ENCODE data around the gene ID4.

The ID4 gene

DNA sequence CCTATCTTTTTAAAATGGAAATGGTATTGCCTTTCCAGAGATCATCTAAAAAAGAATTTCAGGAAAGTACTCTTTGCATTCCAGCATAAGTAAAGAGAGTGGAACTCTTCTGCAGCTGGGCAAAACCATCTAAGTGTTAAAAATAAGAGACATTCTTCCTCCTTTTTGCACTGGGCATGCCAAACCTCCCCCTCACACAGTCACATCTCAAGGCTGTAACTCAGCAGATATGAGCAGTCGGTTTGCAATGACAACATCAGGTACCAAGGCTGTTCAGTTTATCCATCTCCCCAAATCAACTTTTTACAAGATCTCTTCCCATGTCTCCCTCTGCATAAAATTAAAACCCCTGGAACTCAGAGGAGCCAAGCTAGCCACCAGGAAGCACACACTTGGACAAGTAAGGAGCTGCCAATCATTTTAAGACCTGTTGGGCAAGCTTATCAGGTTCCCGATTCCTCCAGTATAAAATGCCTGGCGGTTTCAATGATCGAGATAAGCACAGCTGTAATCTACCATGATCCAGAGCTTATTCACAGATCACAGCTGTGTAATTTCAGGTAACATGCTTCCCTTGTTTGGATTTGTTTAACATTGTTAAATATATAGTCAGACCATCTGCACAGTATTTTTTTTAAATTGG is 23.2 kb downstream of the ID4 start:
- no peak overlapping the region for H3K4me3 ChIP-seq (ENCODE audit: low read depth, low read length)
- no peak overlapping the region for H3K9ac ChIP-seq
- peak overlapping the region; percentile 43 for H3K4me2 ChIP-seq (ENCODE audit: low read length)
- no peak overlapping the region for H2AFZ ChIP-seq
- no peaks in the 10 kb centered on the region for H3K27me3 ChIP-seq (ENCODE audit: control insufficient read depth, insufficient read depth, low read length)
- H3K4me1 ChIP-seq: peaks cover 26% of the 10 kb centered on the region
- no peaks in the 10 kb centered on the region for H3K9me3 ChIP-seq (ENCODE audit: control insufficient read depth, low read length)
- H3K27ac ChIP-seq: no peak overlapping the region
- no peaks in the 10 kb centered on the region for H3K36me3 ChIP-seq (ENCODE audit: control insufficient read depth, insufficient read depth, low read length)
- TF ChIP-seq, protein P1, sequence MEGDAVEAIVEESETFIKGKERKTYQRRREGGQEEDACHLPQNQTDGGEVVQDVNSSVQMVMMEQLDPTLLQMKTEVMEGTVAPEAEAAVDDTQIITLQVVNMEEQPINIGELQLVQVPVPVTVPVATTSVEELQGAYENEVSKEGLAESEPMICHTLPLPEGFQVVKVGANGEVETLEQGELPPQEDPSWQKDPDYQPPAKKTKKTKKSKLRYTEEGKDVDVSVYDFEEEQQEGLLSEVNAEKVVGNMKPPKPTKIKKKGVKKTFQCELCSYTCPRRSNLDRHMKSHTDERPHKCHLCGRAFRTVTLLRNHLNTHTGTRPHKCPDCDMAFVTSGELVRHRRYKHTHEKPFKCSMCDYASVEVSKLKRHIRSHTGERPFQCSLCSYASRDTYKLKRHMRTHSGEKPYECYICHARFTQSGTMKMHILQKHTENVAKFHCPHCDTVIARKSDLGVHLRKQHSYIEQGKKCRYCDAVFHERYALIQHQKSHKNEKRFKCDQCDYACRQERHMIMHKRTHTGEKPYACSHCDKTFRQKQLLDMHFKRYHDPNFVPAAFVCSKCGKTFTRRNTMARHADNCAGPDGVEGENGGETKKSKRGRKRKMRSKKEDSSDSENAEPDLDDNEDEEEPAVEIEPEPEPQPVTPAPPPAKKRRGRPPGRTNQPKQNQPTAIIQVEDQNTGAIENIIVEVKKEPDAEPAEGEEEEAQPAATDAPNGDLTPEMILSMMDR (IDR thresholded peaks at IDR 0.05): no peak
- H3K79me2 ChIP-seq: no peaks in the 10 kb centered on the region

DNA sequence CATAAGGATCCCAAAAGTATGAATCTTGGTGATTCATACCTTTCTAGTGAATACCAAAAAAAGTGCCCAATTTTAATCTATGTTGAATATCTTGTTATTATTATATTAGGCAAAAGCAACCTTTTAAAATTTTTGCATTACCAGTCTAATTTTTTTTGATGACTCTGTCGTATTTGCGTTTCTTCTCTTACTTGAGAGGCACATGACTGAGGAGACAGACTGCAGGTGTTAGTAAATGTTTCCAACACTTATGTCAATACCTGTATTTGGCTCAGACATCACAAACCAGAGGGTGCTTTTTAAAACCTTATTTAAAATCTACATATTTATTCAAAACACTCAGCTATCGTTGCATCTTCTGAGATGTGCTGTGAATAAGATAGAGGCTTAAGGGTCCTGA is 27.1 kb downstream of the ID4 start:
- Histone ChIP-seq H3K4me1 (peaks cover 9% of the 10 kb centered on the region), H3K4me2 (ENCODE audit: low read length) (no peak overlapping the region), H3K27ac (no peak overlapping the region), H3K9ac (no peak overlapping the region), H2AFZ (no peak overlapping the region), H3K79me2 (no peaks in the 10 kb centered on the region), H3K4me3 (ENCODE audit: low read depth, low read length) (no peak overlapping the region), H3K27me3 (ENCODE audit: control insufficient read depth, insufficient read depth, low read length) (no peaks in the 10 kb centered on the region), H3K9me3 (ENCODE audit: control insufficient read depth, low read length) (no peaks in the 10 kb centered on the region), H3K36me3 (ENCODE audit: control insufficient read depth, insufficient read depth, low read length) (no peaks in the 10 kb centered on the region)
- TF ChIP-seq, protein P1 (IDR thresholded peaks at IDR 0.05): no peak

DNA sequence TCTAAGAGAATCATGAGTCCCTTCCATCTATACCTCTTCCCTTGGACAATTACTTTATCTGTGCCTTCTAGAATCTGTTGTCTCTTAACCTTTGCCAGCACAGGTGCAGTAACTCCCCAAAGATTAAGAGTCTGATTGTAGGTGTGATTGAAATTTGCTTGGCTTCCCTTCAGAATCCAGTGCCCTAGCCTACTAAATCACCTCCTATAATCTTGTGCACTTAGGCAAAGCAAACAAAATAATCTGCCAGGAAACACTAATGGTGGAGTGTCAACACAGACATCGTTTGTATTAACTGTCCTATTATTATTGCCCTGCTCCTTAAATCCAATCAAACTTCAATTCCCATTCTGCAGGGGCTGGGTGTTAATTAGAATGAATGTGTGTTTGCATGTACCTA is 28.0 kb downstream of the ID4 start:
- Histone ChIP-seq H3K9me3 (ENCODE audit: control insufficient read depth, low read length) (no peaks in the 10 kb centered on the region), H3K9ac (no peak overlapping the region), H3K79me2 (no peaks in the 10 kb centered on the region), H3K4me2 (ENCODE audit: low read length) (no peak overlapping the region), H3K4me1 (peaks cover 4% of the 10 kb centered on the region), H2AFZ (no peak overlapping the region), H3K36me3 (ENCODE audit: control insufficient read depth, insufficient read depth, low read length) (no peaks in the 10 kb centered on the region), H3K27ac (no peak overlapping the region), H3K4me3 (ENCODE audit: low read depth, low read length) (no peak overlapping the region), H3K27me3 (ENCODE audit: control insufficient read depth, insufficient read depth, low read length) (no peaks in the 10 kb centered on the region)
- TF ChIP-seq, protein P1 (IDR thresholded peaks at IDR 0.05): no peak

DNA sequence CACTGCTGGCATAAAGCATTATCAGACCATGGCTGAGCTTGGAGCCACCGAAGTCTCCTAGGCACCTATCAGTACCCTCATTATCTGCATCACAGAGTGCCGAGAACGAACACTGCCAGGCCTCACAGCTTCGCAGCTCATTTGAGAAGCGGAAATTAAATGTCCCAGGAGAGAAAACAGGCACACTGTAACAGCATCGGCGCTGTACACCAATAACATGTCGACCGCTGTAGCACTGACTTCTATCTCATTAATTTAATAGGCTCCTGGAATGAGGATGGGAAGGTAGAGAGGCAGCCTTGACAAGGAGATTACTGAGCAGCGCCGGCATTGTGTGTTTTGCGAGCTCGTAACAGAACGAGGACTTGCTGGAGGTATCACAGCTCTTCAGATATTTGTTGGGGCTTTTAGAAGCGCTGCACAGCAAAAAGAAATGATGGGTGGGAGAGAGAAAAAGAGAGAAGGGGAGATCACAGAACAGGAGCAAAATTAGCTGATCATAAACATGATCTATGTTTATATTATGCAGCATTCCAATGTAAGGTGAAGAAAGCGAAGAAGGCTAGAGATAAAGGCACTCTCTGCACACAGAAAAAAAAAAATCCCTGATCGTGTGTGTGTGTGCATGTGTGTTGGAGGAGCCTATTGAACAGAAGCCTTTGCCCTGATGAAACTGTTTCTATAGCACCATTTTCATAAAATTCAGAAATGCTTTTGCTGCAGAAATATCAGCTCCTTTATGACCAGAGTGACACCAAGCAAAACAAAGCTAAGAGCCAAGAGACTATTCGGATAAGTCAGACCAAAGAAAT is 29.2 kb downstream of the ID4 start:
- H3K4me3 ChIP-seq (ENCODE audit: low read depth, low read length): no peak overlapping the region
- no peaks in the 10 kb centered on the region for H3K36me3 ChIP-seq (ENCODE audit: control insufficient read depth, insufficient read depth, low read length)
- no peaks in the 10 kb centered on the region for H3K27me3 ChIP-seq (ENCODE audit: control insufficient read depth, insufficient read depth, low read length)
- H3K27ac ChIP-seq: no peak overlapping the region
- no peaks in the 10 kb centered on the region for H3K4me1 ChIP-seq
- H3K4me2 ChIP-seq (ENCODE audit: low read length): no peak overlapping the region
- H3K9ac ChIP-seq: no peak overlapping the region
- TF ChIP-seq, protein P1 (IDR thresholded peaks at IDR 0.05): no peak
- no peaks in the 10 kb centered on the region for H3K79me2 ChIP-seq
- H2AFZ ChIP-seq: no peak overlapping the region
- H3K9me3 ChIP-seq (ENCODE audit: control insufficient read depth, low read length): no peaks in the 10 kb centered on the region

Measured in parathyroid adenoma (tissue), 2 donors.